Measurements from ENCODE around the gene CD58.
A peak's percentile ranks its signal among the peaks of the same experiment; 100 is the strongest.

The CD58 gene

GRCh38 chr1:116514708-116515525 is 55.9 kb downstream of the CD58 start:
- peak; percentile 61 to 85 for DNase-seq (ENCODE audit: extremely low read depth in 1 of 2, low read depth in 1 of 2)

- no peak for DNase-seq (ENCODE audit: extremely low read depth in 1 of 2, low read depth in 1 of 2)
Measured at GRCh38 chr1:116513956-116514355, 56.9 kb downstream of the CD58 start.

- DNase-seq (ENCODE audit: extremely low read depth in 1 of 2, low read depth in 1 of 2) = no peak
Measured at GRCh38 chr1:116511459-116512019, 59.3 kb downstream of the CD58 start.

- no peak for DNase-seq (ENCODE audit: extremely low read depth in 1 of 2, low read depth in 1 of 2)
Measured at GRCh38 chr1:116510361-116510760, 60.5 kb downstream of the CD58 start.

- peak in 1 of 2 donors; percentile 60 for DNase-seq (ENCODE audit: extremely low read depth in 1 of 2, low read depth in 1 of 2)
Measured at GRCh38 chr1:116508984-116509980, 61.5 kb downstream of the CD58 start.

GRCh38 chr1:116508085-116508983 is 62.5 kb downstream of the CD58 start:
- no peak for DNase-seq (ENCODE audit: extremely low read depth in 1 of 2, low read depth in 1 of 2)

- no peak for DNase-seq (ENCODE audit: extremely low read depth in 1 of 2, low read depth in 1 of 2)
Measured at GRCh38 chr1:116507631-116508030, 63.2 kb downstream of the CD58 start.

GRCh38 chr1:116506132-116507004 is 64.5 kb downstream of the CD58 start:
- DNase-seq (ENCODE audit: extremely low read depth in 1 of 2, low read depth in 1 of 2) = no peak

- DNase-seq (ENCODE audit: extremely low read depth in 1 of 2, low read depth in 1 of 2) = peak; percentile 68 to 82
Measured at GRCh38 chr1:116504308-116505156, 66.3 kb downstream of the CD58 start.

GRCh38 chr1:116503546-116504307 is 67.1 kb downstream of the CD58 start:
- no peak for DNase-seq (ENCODE audit: extremely low read depth in 1 of 2, low read depth in 1 of 2)

GRCh38 chr1:116502671-116503314 is 68.0 kb downstream of the CD58 start:
- no peak for DNase-seq (ENCODE audit: extremely low read depth in 1 of 2, low read depth in 1 of 2)

- DNase-seq (ENCODE audit: extremely low read depth in 1 of 2, low read depth in 1 of 2) = no peak
Measured at GRCh38 chr1:116501870-116502244, 69.0 kb downstream of the CD58 start.

- DNase-seq (ENCODE audit: extremely low read depth in 1 of 2, low read depth in 1 of 2) = no peak
Measured at GRCh38 chr1:116501125-116501869, 69.5 kb downstream of the CD58 start.

GRCh38 chr1:116498789-116499628 is 71.8 kb downstream of the CD58 start:
- DNase-seq (ENCODE audit: extremely low read depth in 1 of 2, low read depth in 1 of 2) = no peak

- no peak for DNase-seq (ENCODE audit: extremely low read depth in 1 of 2, low read depth in 1 of 2)
Measured at GRCh38 chr1:116497656-116498055, 73.2 kb downstream of the CD58 start.

- no peak for DNase-seq (ENCODE audit: extremely low read depth in 1 of 2, low read depth in 1 of 2)
Measured at GRCh38 chr1:116496898-116497297, 73.9 kb downstream of the CD58 start.
